ENCODE data around the gene MYT1.

The MYT1 gene

DNA sequence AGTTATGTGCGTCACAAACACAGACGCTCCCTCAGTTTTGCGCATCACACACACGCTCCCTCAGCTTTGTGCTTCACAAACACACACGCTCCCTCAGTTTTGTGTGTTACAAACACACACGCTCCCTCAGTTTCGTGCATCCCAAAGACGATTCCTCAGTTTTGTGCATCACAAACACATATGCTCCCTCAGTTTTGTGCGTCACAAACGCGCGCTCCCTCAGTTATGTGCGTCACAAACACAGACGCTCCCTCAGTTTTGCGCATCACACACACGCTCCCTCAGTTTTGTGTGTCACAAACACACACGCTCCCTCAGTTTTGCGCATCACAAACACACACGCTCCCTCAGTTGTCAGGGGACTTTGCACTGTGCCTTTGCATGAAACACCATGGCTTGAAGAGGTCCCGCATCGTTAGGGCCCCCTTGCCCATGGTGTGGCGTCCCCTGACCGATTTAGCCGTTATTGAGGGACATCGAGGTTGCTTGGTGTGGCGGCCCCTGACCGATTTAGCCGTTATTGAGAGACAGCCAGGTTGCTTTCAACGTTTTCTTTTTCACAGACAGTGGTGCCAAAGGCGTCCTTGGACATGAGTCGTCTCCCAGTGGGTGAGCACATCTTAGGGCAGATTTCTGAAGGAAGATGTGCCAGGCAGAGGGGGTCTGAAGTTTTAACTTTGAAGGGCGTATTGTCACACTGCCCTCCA, 28.1 kb upstream of the MYT1 start:
- no peak for DNase-seq (ENCODE audit: extremely low read depth, low read depth)
- TF ChIP-seq, protein P1, sequence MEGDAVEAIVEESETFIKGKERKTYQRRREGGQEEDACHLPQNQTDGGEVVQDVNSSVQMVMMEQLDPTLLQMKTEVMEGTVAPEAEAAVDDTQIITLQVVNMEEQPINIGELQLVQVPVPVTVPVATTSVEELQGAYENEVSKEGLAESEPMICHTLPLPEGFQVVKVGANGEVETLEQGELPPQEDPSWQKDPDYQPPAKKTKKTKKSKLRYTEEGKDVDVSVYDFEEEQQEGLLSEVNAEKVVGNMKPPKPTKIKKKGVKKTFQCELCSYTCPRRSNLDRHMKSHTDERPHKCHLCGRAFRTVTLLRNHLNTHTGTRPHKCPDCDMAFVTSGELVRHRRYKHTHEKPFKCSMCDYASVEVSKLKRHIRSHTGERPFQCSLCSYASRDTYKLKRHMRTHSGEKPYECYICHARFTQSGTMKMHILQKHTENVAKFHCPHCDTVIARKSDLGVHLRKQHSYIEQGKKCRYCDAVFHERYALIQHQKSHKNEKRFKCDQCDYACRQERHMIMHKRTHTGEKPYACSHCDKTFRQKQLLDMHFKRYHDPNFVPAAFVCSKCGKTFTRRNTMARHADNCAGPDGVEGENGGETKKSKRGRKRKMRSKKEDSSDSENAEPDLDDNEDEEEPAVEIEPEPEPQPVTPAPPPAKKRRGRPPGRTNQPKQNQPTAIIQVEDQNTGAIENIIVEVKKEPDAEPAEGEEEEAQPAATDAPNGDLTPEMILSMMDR (IDR thresholded peaks at IDR 0.05; ENCODE audit: low read depth, low read length): no peak

DNA sequence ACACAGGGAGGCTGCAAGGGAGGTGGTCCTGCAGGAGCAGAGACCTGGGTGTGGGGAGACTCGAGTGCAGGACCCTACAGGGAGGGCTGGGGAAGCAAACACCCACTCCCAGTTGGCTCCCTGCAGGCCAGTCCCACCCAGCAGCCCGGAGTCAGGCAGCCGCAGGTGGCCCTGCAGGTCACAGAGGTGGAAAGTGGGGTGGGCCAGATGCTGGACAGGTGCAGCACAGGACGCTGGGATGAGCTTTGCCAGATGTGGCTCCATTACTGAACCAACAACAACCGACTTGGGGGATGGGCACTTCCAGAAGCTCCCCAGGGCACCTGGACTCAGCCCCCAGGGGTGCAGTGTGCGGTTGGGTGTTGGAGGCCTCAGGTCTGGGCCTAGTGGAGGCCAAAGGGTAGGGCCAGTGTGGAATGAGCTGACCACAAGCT, 26.6 kb upstream of the MYT1 start:
- no peak for DNase-seq (ENCODE audit: extremely low read depth, low read depth)
- TF ChIP-seq, protein P1 (IDR thresholded peaks at IDR 0.05; ENCODE audit: low read depth, low read length): no peak

DNA sequence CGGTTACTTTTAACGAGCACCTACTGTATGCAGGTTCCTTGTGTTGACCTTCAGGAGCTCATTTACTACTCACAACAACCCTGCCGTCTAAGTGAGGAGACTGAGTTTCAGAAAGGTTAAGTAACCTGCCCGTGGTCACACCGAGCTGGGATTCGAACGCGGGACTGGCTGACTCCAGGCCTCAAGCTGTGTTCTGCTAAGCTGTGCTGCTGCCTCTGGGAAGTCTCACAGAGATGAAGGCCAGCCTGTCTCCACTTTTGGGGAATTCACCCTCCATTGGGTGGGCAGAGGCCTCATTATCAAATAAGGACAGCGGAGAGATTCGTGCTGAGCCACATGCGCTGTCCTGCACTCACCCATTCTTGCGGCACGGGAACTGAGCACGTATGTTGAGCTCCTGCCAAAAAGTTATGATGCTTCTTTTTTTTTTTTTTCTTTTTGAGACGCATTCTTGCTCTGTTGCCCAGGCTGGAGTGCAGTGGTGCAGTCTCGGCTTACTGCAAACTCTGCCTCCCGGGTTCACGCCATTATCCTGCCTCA, 25.9 kb upstream of the MYT1 start:
- DNase-seq (ENCODE audit: extremely low read depth, low read depth): no peak
- TF ChIP-seq, protein P1 (IDR thresholded peaks at IDR 0.05; ENCODE audit: low read depth, low read length): no peak

DNA sequence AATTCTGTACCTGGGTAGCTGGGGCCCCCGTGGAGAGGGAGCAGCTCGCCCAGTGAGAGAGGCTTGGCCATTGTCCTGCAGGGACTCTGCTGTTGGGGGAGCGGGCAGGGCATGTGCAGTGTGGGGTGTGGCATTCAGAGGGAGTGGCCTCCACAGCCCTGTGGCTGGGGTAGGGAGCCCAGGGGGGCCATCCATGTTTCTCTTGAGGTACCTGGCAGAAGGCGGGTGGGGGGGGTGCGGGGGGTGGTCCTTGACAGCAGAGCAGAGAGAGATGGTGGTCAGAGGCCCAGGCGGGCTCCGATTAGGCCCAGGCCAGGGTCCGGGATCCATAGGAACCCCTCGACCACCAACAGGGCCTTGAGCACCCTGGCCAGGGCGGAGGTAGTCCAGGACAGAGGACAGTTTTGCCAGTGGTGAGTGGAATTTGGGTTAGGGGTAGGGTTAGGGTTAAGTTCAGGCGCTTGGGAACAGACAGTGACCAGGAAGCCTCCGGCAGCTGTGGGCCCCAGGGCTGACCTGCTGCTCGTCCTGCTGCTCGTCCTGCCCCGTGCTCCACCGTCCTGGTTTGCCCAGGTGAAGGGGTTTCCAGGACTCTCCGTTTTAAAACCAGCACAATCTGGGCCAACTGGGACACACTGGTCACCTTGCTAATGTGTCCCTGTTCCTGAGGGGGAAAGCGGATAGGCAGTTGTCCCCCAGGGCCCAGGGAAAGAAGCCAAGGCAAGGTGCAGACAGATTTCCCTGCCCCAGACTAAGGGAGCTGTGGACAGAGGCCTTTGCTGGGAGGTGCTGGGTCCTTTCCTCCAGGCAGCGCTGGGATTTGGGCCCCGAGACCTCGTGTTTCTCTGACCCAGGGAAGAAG, 24.8 kb upstream of the MYT1 start:
- no peak for DNase-seq (ENCODE audit: extremely low read depth, low read depth)
- TF ChIP-seq, protein P1 (IDR thresholded peaks at IDR 0.05; ENCODE audit: low read depth, low read length): no peak

DNA sequence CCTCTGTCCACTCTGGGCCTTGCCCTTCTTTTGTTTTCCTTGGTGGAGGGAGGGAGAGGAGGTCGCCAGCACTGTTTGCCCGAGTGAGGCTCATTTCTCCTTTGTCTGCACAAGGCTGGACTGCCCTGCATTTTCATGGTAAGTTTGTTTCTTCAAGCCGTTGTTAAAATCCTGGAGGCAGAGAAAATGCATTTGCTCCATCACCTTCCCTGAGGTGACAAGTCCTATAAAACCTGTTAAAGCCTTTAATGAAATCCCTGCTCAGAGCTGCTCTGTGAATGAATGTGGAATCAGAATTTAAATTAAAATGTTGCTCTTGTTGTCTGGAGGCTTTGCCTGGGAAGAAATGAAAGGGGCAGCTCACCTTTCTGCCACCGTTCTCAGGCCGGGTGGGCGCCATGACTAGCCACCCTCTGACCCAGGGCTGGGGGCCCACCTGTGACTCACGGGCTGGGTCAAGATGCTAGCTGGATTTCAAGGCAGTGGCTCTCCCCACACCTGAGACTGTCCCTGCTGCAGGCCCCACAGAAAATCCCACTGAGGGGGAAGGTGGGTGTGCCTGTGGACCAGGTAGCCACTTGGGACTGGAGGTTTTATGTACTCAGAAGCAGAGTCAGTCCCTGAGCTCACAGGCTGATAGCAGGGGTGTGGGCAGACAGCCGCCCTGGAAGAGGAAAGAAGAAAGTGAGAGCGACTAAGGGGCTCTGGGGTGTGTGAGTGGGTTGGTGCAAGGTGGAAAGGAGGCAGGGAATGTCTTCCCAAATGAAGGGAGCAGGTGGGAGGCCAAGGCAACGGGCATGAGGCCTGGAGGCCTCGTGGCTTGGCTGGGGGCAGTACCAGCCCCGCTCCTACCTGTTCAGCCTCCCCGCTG, 24.0 kb upstream of the MYT1 start:
- TF ChIP-seq, protein P1 (IDR thresholded peaks at IDR 0.05; ENCODE audit: low read depth, low read length): no peak
- no peak for DNase-seq (ENCODE audit: extremely low read depth, low read depth)

DNA sequence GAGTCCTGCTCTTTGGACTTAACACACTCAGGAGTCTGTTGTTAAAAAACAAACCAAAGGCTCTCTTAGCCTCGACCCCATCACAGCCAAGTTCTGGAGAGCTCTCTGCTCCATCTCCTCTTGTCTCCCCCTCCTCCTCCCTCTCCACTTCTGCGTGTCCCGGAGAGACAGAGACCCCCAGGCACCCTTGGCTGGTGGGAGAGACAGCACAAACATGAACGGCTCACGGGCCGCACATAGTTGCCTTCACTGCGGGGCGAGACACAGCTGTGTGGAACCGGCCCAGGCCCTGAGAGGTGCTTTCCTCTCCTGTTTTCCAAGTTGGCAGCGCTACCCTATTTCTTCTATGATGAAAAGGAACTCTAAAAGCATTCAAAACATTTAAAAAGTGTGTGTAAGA, 23.3 kb upstream of the MYT1 start:
- no peak for DNase-seq (ENCODE audit: extremely low read depth, low read depth)
- TF ChIP-seq, protein P1 (IDR thresholded peaks at IDR 0.05; ENCODE audit: low read depth, low read length): no peak

Measured in AG09319 (cell line).